Omental fat pad (tissue), 4 donors: Measurements from ENCODE around the gene MYO5A. TPM values are rescaled to one million over a fixed set of nuclear protein-coding genes. Genes with fewer than 3 reads are reported as not detected.

Source experiments
- ATAC-seq: fragments of 150-250 bp; one replicate; pipeline ENCODE4 v1.9.1; 2016; ENCODE audit warnings: mild to moderate bottlenecking, moderate library complexity; ENCODE audit not compliant: low FRiP score
- DNase-seq: peaks from one replicate; pipeline ENCODE4 v3.0.0-alpha.2; 2019; ENCODE audit warnings: low spot score
- CTCF ChIP-seq, 3 donors: fragments of 450-650 bp; IDR thresholded peaks; one replicate each; pipeline ENCODE4 v1.5.1; 2016 to 2017; ENCODE audit warnings: antibody characterized with exemption in 3 of 3, mild to moderate bottlenecking in 3 of 3, moderate library complexity in 2 of 3
- total RNA-seq, 4 donors: library from RNA; depleted of rRNA; stranded (reverse); fragments of >200 nt; gene quantifications; one replicate each; pipeline ENCODE4 v1.1.0, GENCODE V29; 2016

MYO5A gene
- total RNA-seq, 4 donors from 2014 or later = 45.5 to 81.6 (median 65.5) TPM

- ATAC-seq = no peak
Observed at GRCh38 chr15:52331490-52332240, 197.0 kb downstream of the MYO5A start.

GRCh38 chr15:52329987-52330386 lies 198.7 kb downstream of the MYO5A start:
- TF ChIP-seq CTCF (IDR thresholded peaks at IDR 0.05) = no peak
- DNase-seq = no peak
- no peak for ATAC-seq

More at GRCh38 chr15:52331490-52332240, 197.0 kb downstream of the MYO5A start:
- TF ChIP-seq CTCF (IDR thresholded peaks at IDR 0.05) = no peak
- DNase-seq = no peak

GRCh38 chr15:52329150-52329549 lies 199.5 kb downstream of the MYO5A start:
- DNase-seq = no peak
- TF ChIP-seq CTCF (IDR thresholded peaks at IDR 0.05) = no peak
- ATAC-seq = no peak

GRCh38 chr15:52328680-52329079 lies 200.0 kb downstream of the MYO5A start:
- no peak for TF ChIP-seq CTCF (IDR thresholded peaks at IDR 0.05)
- DNase-seq (no peak), ATAC-seq (no peak)

- no peak for TF ChIP-seq CTCF (IDR thresholded peaks at IDR 0.05)
- no peak for ATAC-seq
- DNase-seq = no peak
Observed at GRCh38 chr15:52326756-52327155, 201.9 kb downstream of the MYO5A start.

- TF ChIP-seq CTCF (IDR thresholded peaks at IDR 0.05) = no peak
- no peak for DNase-seq
- ATAC-seq = no peak
Observed at GRCh38 chr15:52324109-52324508, 204.6 kb downstream of the MYO5A start.
